ENCODE results near the gene ALDH1L1. TPM values are rescaled to one million over a fixed set of nuclear protein-coding genes. Genes with fewer than 3 reads are reported as not detected.

Gene ALDH1L1
- total RNA-seq, 1 experiment from 2014 or later, result 1.2 TPM

- Mint-ChIP-seq H3K9me3 (peaks cover 36% of the 10 kb centered on the region), H3K4me3 (peak overlapping the region; percentile 91), H3K27ac (no peak overlapping the region), H3K27me3 (ENCODE audit: low read depth) (peaks cover 12% of the 10 kb centered on the region), H3K4me1 (peaks cover 13% of the 10 kb centered on the region), H3K36me3 (peaks cover 19% of the 10 kb centered on the region)
- ChIA-PET CTCF (no interaction called here), POLR2A (no interaction called here)
- DNase-seq (ENCODE audit: low spot score) (no peak), ATAC-seq (no peak)
- TF ChIP-seq FOXP4 (CRISPR knock-in tag; IDR thresholded peaks at IDR 0.05) (no peak), ZNF232 (CRISPR knock-in tag; IDR thresholded peaks at IDR 0.05) (no peak), FOXJ3 (CRISPR knock-in tag; IDR thresholded peaks at IDR 0.05; ENCODE audit: borderline replicate concordance) (no peak), TEAD1 (CRISPR knock-in tag; IDR thresholded peaks at IDR 0.05) (no peak), ELF4 (CRISPR knock-in tag; IDR thresholded peaks at IDR 0.05; ENCODE audit: low read depth) (no peak), GTF2I (CRISPR knock-in tag; conservative IDR thresholded peaks at IDR 0.05) (no peak), MXD4 (CRISPR knock-in tag; IDR thresholded peaks at IDR 0.05; ENCODE audit: borderline replicate concordance) (no peak), ZBTB43 (CRISPR knock-in tag; IDR thresholded peaks at IDR 0.05) (no peak), HMGXB4 (CRISPR knock-in tag; IDR thresholded peaks at IDR 0.05) (no peak), ZNF423 (CRISPR knock-in tag; IDR thresholded peaks at IDR 0.05) (no peak), NFATC4 (CRISPR knock-in tag; IDR thresholded peaks at IDR 0.05) (no peak), EMX1 (CRISPR knock-in tag; IDR thresholded peaks at IDR 0.05) (no peak), ZNF219 (CRISPR knock-in tag; IDR thresholded peaks at IDR 0.05; ENCODE audit: borderline replicate concordance) (no peak), AFF4 (CRISPR knock-in tag; IDR thresholded peaks at IDR 0.05; ENCODE audit: borderline replicate concordance) (no peak), CREB1 (CRISPR knock-in tag; IDR thresholded peaks at IDR 0.05) (no peak), FOXP1 (CRISPR knock-in tag; IDR thresholded peaks at IDR 0.05; ENCODE audit: borderline replicate concordance) (no peak)
These were observed 97.3 kb downstream of the ALDH1L1 start for GRCh38 chr3:126083138-126083445.

GRCh38 chr3:126082362-126083137, 97.8 kb downstream of the ALDH1L1 start:
- Mint-ChIP-seq H3K36me3 (peaks cover 15% of the 10 kb centered on the region), H3K9me3 (peaks cover 30% of the 10 kb centered on the region), H3K27me3 (ENCODE audit: low read depth) (peaks cover 12% of the 10 kb centered on the region), H3K4me1 (peaks cover 13% of the 10 kb centered on the region), H3K4me3 (peak overlapping the region; percentile 91), H3K27ac (no peak overlapping the region)
- ATAC-seq, result no peak
- POLR2A ChIA-PET, result no interaction called here
- CTCF ChIA-PET, result interaction anchor here (1.0 kb wide), 1 partner anchor 78 kb away, joined by 3 read pairs; no protein-coding TSS in a partner anchor
- no peak for DNase-seq (ENCODE audit: low spot score)
- TF ChIP-seq HMGXB4 (CRISPR knock-in tag; IDR thresholded peaks at IDR 0.05), result no peak
- no peak for TF ChIP-seq ZBTB43 (CRISPR knock-in tag; IDR thresholded peaks at IDR 0.05)
- TF ChIP-seq, protein P1, sequence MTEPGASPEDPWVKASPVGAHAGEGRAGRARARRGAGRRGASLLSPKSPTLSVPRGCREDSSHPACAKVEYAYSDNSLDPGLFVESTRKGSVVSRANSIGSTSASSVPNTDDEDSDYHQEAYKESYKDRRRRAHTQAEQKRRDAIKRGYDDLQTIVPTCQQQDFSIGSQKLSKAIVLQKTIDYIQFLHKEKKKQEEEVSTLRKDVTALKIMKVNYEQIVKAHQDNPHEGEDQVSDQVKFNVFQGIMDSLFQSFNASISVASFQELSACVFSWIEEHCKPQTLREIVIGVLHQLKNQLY (CRISPR knock-in tag; IDR thresholded peaks at IDR 0.05), result no peak
- no peak for TF ChIP-seq CDX4 (CRISPR knock-in tag; IDR thresholded peaks at IDR 0.05; ENCODE audit: borderline replicate concordance)
